CD4-positive, alpha-beta T cell treated with Interleukin-21 for 1 hour (primary cell): Measurements from ENCODE around the gene C5AR1.
"Not testable (repeated sequence)": the region's sequence is repeated elsewhere in the genome, so short reads cannot be mapped to it uniquely, and the experiment has no call there.

Experiments
- DNase-seq: peaks from one replicate; pipeline ENCODE4 v3.0.0-alpha.2; 2020

The C5AR1 gene

GRCh38 chr19:47296036-47296435 is 13.6 kb upstream of the C5AR1 start:
- DNase-seq: peak; percentile 86

GRCh38 chr19:47300867-47301266 is 8.8 kb upstream of the C5AR1 start:
- not testable (repeated sequence) for DNase-seq

GRCh38 chr19:47302249-47302648 is 7.4 kb upstream of the C5AR1 start:
- no peak for DNase-seq

- no peak for DNase-seq
Observed at GRCh38 chr19:47303966-47304365, 5.7 kb upstream of the C5AR1 start.

GRCh38 chr19:47305309-47305751 is 4.3 kb upstream of the C5AR1 start:
- DNase-seq: peak; percentile 52

- no peak for DNase-seq
Observed at GRCh38 chr19:47306303-47306702, 3.4 kb upstream of the C5AR1 start.

- DNase-seq: no peak
Observed at GRCh38 chr19:47309038-47309437, 623 bp upstream of the C5AR1 start.

GRCh38 chr19:47310323-47310722 is 662 bp downstream of the C5AR1 start:
- no peak for DNase-seq

- DNase-seq: no peak
Observed at GRCh38 chr19:47310819-47311218, 1.2 kb downstream of the C5AR1 start.

GRCh38 chr19:47312366-47313006 is 2.8 kb downstream of the C5AR1 start:
- no peak for DNase-seq

GRCh38 chr19:47313754-47314295 is 4.2 kb downstream of the C5AR1 start:
- DNase-seq: no peak

- peak; percentile 11 for DNase-seq
Observed at GRCh38 chr19:47315125-47315821, 5.6 kb downstream of the C5AR1 start.

- no peak for DNase-seq
Observed at GRCh38 chr19:47316513-47316912, 6.9 kb downstream of the C5AR1 start.

- no peak for DNase-seq
Observed at GRCh38 chr19:47319923-47320871, 10.5 kb downstream of the C5AR1 start.

GRCh38 chr19:47321630-47322029 is 12.0 kb downstream of the C5AR1 start:
- no peak for DNase-seq

- DNase-seq: no peak
Observed at GRCh38 chr19:47322058-47322457, 12.4 kb downstream of the C5AR1 start.

GRCh38 chr19:47323409-47323808 is 13.7 kb downstream of the C5AR1 start:
- DNase-seq: no peak

- no peak for DNase-seq
Observed at GRCh38 chr19:47323872-47324271, 14.2 kb downstream of the C5AR1 start.

- no peak for DNase-seq
Observed at GRCh38 chr19:47324502-47324901, 14.8 kb downstream of the C5AR1 start.

GRCh38 chr19:47330466-47330869 is 20.8 kb downstream of the C5AR1 start:
- no peak for DNase-seq

- no peak for DNase-seq
Observed at GRCh38 chr19:47331490-47331889, 21.8 kb downstream of the C5AR1 start.

GRCh38 chr19:47331931-47332547 is 22.4 kb downstream of the C5AR1 start, which contains the start of gene C5AR2:
Gene C5AR2 (plus strand): TSS chr19:47332175. CDS start chr19:47340800, 8,625 bp downstream.
- DNase-seq: no peak
